HG02973 (cell line): ENCODE measurements around the gene POLR3E.
"Not testable (repeated sequence)": the region's sequence is repeated elsewhere in the genome, so short reads cannot be mapped to it uniquely, and the experiment has no call there.

Experiments
- ATAC-seq: cut with Tn5 transposase; IDR thresholded peaks from one replicate; pipeline ENCODE4 v1.9.1; 2021; ENCODE audit warnings: moderate library complexity; ENCODE audit not compliant: unreplicated experiment

POLR3E gene

GRCh38 chr16:22292320-22292719 is 4.9 kb upstream of the POLR3E start:
- ATAC-seq, result no peak

DNA sequence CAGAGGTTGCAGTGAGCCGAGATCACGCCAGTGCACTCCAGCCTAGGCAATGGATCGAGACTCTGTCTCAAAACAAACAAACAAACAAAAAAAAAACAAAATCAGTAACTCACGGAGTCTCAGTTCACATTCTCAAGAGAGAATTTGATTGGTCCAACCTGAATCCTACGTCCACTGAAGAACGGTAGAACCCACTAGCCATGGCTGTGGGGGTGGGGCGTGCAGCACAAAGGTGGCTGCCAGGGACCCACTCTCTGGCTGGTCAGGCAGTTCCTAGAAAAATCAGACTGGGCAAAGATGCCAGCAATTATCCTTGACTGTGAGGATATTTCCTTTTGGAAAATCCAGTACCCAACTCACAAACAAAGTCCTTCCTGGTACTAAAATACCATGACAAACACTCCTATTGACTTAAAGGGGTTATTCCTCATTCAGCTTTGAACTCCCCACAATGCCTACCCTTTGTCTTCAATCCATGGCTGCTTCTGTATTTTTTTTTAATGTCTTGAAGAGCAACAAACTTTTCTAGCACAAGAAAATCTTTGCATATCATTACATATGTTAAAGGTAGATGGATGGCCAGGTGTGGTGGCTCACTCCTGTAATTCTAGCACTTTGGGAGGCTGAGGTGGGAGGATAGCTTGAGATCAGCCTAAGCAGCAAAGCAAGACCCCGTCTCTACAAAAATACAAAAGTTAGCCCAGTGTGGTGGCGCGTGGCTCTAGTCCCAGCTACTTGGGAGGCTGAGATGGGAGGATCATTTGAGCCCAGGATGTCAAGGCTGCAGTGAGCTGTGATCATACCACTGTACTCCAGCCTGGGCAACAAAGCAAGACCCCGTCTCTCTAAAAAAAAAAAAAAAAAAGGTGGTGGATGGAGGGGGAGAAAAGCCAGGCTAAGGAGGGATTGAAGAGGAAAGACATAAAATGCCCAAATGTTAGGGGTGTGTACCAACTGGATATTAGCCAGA is 3.8 kb upstream of the POLR3E start:
- ATAC-seq, result no peak

DNA sequence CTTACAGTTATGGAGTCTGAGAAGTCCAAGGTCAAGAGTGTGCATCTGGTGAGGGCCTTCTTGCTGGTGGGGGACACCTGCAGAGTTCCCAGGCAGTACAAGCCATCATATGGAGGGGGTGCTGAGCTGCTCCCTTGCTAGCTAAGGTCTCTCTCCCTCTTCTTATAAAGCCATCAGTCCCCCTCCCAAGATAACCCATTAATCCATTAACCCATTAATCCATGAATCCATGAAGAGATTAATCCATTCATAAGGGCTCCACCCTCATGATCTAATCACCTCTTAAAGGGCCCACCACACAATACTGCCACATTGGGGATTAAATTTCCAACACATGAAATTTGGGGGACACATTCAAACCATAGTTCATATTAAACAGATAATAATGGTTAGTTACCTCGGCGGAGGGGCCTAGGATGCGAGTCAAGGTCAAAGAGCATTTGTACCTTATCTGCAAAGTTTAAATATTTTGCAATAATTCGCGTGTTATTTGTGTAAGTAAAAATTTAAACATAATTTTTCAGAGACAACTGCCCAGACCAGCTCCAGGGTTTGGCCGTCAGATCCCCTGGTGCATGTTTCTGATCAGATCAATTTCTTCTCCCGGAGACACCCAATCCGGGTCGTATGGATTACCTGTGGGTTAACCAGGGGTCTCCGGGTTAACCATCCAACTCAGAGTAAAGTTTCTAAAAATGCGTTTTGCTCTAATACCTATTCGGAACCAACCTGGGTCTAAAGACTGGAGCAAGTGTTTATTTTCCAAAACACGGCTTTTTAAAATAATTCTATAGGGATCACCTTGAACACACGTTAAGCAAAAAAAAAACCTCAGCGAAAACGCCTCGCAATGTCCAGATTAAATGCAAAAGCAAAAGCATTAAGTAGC is 740 bp upstream of the POLR3E start:
- no peak for ATAC-seq

DNA sequence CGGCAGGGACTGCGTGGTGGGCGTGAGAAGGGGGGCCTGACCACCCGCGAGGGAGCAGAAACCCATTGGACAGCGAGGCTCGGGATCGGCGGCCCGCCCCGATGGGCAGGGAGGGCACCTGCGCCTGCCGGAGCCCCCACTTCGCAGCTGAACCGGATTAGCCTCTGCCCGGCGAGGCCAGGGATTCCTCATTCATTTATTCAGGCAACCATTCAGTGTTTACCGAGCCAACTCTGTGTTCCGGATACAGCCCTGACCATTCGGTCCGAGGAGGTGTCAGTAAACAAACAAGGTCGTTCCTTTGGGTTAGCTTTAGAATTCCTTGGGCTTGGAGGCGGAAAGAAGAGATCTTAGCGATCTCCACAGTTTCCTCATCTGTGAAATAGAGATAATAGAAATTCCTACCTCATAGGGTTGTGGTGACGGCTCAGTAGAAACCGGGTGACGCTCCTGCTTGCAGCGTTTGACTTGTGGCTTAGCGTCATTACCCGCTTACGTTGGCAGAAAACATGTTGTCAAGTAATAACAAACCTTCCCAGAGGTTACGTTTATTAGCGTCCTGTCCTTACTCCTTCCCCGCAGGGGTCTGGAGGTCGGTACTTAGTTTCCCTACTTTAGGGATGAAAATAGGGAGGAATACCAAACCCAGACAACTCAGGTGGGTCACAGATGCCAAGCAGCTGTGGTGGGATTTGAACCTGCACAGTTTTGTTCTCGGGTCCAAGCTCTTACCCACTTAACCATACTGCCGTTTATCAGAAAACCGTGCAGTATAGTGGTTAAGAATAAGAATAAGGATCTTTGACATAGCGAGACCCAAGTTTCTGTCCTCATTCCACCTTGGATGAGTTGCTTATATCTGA is 893 bp downstream of the POLR3E start:
- ATAC-seq, result peak; percentile 31

DNA sequence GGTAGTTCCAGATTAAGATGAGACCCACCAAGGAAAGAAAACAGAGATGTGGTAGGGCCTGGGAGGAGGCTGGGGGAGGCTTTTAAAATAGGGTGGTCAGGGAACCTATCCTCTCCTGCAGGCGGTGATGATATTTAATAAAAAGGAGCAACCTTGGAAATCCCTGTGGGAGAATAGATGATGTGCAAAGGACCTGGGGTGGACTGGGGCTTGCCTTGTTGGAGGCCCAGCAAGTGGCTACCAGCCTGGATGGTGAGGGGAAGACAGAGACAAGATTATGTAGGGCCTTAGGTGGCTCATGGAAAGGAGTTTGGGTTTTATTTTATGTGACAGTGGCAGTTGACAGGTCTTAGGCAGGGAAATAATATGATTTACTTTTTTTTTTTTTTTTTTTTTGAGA is 1.8 kb downstream of the POLR3E start:
- no peak for ATAC-seq

- ATAC-seq, result no peak
These were observed 3.3 kb downstream of the POLR3E start for GRCh38 chr16:22300427-22301071.

GRCh38 chr16:22301423-22301822 is 4.2 kb downstream of the POLR3E start:
- ATAC-seq, result not testable (repeated sequence)

DNA sequence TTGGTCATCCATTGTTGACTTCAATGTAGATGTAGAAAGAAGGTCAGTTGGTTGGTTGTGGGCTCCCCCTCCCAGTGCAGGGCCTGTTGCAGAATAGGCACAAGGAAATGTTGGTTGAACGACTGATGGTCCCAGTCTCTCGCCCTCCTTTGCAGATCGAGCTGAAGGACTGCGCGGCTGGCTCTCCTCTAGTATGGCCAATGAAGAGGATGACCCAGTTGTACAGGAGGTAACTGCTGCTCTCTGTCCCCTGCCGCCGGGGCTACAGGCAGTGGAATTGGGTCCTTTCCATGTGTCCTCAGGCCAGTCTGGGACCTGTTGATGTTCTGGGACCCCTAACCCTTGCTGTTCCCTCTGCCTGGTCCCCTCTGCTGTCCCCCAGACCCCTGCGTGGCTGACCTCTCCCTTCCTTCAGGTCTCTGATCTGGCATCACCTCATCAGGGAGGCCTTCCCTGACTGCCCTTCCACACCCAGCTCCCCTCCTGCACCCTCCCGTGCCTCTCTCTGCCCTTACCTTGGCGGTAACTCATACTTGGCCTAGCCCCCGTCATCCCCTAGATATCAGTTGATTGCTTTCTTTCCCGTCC is 5.7 kb downstream of the POLR3E start:
- ATAC-seq, result no peak

DNA sequence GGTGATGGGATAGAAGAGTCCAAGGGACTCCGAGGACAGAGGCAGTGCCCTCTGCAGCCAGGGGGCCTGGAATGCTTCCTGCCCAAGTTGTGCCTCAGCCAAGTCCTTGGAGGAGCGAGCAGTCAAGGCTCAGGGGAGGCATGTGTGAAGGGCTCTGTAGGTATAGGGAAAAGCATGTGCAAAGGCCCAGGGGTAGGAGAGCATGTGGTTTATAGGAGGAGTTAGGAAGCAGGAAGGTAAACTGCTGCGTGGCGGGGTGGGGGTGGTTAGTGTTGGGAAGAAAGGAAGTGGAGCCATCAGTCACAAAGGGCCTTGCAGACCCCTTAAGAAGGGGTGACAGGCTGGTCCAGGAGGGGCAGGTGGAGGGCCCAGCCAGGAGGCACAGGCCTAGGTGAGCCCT is 7.2 kb downstream of the POLR3E start:
- no peak for ATAC-seq

DNA sequence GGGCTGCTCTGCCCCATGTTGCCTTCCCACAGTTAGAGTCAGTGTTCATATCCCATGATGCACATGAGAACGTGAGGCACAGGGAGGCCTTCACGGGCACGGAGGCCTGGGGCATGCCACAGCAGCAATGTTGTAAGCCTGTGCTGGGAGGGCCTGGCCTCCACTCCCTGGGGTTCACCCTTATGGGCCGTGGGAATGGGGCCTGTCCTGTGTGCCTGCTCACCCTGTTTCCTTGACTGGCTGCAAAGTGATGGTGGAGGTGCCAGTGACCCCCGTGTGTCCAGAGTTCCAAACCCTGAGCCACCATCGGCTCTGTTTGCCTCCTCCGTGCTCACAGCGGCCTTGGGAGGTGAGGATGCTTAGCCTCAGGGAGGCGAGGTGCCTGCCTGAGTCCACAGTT is 9.6 kb downstream of the POLR3E start:
- ATAC-seq, result no peak

DNA sequence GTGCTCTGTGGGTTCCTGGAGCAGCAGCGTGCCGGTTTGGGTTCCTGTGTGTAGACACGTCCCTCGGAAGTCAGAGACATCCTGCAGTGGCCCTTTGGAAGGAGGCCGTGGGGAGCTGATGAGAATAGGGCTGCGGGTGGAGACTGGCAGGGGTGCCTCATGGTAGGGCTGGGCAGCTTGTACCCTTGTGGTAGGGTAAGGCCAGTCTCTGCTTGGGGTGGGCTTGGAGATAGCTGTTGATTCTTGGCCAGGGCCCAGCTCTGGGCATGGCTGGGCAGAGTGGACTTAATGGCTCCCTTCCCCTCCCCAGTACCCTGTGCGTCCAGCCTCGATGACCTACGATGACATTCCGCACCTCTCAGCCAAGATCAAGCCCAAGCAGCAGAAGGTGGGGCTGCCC is 10.6 kb downstream of the POLR3E start:
- no peak for ATAC-seq

DNA sequence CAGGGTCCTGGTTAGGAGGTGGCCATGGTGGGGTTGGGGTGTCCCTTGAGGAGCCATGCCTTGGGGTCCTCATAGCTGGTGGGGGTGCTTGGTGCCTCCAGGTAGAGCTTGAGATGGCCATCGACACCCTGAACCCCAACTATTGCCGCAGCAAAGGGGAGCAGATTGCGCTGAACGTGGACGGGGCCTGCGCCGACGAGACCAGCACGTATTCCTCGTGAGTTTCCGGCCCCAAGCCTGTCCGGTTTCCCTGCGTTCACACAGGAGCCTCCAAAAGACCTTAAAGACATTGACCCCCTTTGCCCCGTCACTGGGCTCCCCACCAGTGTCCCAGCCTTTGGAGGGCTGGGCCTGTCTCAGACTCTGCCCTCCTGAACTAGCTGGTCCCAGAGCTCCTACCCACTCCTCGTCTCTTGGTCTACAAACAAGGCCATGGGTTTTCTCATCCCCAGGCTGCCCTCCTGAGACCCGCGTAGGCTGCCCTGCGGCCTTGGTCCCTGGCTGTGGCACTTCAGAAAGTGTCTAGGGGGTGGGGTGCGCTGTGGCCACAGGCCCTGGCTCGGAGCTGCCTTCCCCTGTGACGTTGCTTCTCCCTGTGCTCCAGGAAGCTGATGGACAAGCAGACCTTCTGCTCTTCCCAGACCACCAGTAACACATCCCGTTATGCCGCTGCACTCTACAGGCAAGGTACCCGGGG is 11.8 kb downstream of the POLR3E start:
- no peak for ATAC-seq

DNA sequence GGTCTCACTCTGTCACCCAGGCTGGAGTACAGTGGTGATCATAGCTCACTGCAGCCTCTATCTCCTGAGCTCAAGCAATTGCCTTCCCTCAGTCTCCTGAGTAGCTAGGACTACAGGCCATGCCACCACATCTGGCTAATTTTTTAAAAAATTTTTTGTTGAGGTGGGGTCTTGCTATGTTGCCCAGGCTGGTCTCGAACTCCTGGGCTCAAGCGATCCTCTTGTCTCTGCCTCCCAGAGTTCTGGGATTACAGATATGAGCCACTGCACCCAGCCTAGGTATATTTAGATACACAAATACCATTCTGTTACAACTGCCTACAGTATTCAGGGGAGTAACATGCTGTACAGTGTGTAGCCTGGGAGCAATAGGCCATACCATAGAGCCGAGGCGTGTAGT is 14.3 kb downstream of the POLR3E start:
- ATAC-seq, result no peak

- no peak for ATAC-seq
These were observed 15.9 kb downstream of the POLR3E start for GRCh38 chr16:22312897-22313781.

GRCh38 chr16:22313876-22314470 is 16.8 kb downstream of the POLR3E start:
- ATAC-seq, result no peak

- no peak for ATAC-seq
These were observed 17.7 kb downstream of the POLR3E start for GRCh38 chr16:22314661-22315626.

GRCh38 chr16:22315979-22316378 is 18.8 kb downstream of the POLR3E start:
- no peak for ATAC-seq
